ENCODE results near the gene TBCK.

Gene TBCK

DNA sequence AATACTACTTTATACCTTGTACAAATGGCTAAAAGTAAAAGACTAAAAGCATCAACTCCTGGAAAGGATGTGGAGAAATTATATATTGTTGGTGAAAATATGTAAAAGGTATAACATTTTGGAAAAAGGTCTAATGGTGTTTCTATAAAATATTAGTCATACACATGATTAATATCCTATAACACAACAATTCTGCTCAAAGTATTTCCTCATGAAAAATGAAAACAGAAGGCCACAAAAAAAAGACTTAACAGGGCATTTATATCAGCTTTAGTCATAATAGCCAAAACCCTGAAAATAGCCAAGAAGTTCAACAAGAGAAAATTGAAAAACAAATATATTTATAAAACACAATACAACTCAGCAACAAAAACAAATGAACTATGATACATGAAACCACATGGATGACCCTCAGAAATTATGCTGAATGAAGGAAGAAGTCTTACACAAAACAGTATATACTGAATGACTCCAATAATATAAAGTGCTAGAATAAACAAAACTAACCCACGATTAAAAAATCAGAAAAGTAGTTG lies 38.8 kb downstream of the TBCK start:
- no peaks in the 10 kb centered on the region for H3K79me2 ChIP-seq (ENCODE audit: insufficient read depth, low read depth)
- no peak overlapping the region for H3K9ac ChIP-seq
- no peaks in the 10 kb centered on the region for H4K20me1 ChIP-seq (ENCODE audit: insufficient read depth)
- H3K4me1 ChIP-seq (ENCODE audit: low read depth, poor library complexity, severe bottlenecking), result peaks cover 10% of the 10 kb centered on the region
- no peak overlapping the region for H3K4me2 ChIP-seq
- no peak overlapping the region for H2AFZ ChIP-seq (ENCODE audit: low read depth)
- H3K4me3 ChIP-seq (IDR thresholded peaks at IDR 0.05; ENCODE audit: insufficient read depth, low read depth, low read length), result no peak overlapping the region
- TF ChIP-seq, protein P1, sequence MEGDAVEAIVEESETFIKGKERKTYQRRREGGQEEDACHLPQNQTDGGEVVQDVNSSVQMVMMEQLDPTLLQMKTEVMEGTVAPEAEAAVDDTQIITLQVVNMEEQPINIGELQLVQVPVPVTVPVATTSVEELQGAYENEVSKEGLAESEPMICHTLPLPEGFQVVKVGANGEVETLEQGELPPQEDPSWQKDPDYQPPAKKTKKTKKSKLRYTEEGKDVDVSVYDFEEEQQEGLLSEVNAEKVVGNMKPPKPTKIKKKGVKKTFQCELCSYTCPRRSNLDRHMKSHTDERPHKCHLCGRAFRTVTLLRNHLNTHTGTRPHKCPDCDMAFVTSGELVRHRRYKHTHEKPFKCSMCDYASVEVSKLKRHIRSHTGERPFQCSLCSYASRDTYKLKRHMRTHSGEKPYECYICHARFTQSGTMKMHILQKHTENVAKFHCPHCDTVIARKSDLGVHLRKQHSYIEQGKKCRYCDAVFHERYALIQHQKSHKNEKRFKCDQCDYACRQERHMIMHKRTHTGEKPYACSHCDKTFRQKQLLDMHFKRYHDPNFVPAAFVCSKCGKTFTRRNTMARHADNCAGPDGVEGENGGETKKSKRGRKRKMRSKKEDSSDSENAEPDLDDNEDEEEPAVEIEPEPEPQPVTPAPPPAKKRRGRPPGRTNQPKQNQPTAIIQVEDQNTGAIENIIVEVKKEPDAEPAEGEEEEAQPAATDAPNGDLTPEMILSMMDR (conservative IDR thresholded peaks at IDR 0.05; ENCODE audit: low read depth, low read length), result no peak
- no peaks in the 10 kb centered on the region for H3K27me3 ChIP-seq (ENCODE audit: insufficient read depth, low read depth)
- H3K27ac ChIP-seq, result no peak overlapping the region
- no peaks in the 10 kb centered on the region for H3K36me3 ChIP-seq (ENCODE audit: insufficient read depth)

DNA sequence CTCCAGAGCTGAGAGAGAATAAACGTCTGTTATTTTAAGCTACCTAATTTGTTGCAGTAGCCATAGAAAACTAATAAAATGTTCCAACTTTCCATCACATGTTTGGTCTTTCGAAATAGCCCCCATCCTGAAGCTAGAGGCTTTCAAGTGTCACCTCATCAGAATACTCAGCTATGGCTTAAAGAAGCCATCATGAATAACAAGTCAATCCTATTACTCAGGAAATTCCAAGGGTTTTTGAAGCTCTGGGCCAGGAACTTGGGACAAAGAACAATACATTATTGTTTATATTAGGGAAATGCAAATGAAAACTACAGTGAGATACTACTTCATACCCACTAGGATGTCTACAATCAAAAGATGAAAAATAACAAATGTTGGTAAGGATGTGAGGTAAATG lies 42.2 kb downstream of the TBCK start:
- H2AFZ ChIP-seq (ENCODE audit: low read depth), result no peak overlapping the region
- no peaks in the 10 kb centered on the region for H3K79me2 ChIP-seq (ENCODE audit: insufficient read depth, low read depth)
- no peak overlapping the region for H3K4me3 ChIP-seq (IDR thresholded peaks at IDR 0.05; ENCODE audit: insufficient read depth, low read depth, low read length)
- H3K4me2 ChIP-seq, result no peak overlapping the region
- H3K27ac ChIP-seq, result no peak overlapping the region
- H3K27me3 ChIP-seq (ENCODE audit: insufficient read depth, low read depth), result no peaks in the 10 kb centered on the region
- no peak overlapping the region for H3K9ac ChIP-seq
- H3K36me3 ChIP-seq (ENCODE audit: insufficient read depth), result no peaks in the 10 kb centered on the region
- TF ChIP-seq, protein P1 (conservative IDR thresholded peaks at IDR 0.05; ENCODE audit: low read depth, low read length), result no peak
- H3K4me1 ChIP-seq (ENCODE audit: low read depth, poor library complexity, severe bottlenecking), result no peaks in the 10 kb centered on the region
- H4K20me1 ChIP-seq (ENCODE audit: insufficient read depth), result no peaks in the 10 kb centered on the region

GRCh38 chr4:106270736-106271135 lies 45.3 kb downstream of the TBCK start:
- TF ChIP-seq, protein P1 (conservative IDR thresholded peaks at IDR 0.05; ENCODE audit: low read depth, low read length), result no peak
- Histone ChIP-seq H3K36me3 (ENCODE audit: insufficient read depth) (no peaks in the 10 kb centered on the region), H3K4me3 (IDR thresholded peaks at IDR 0.05; ENCODE audit: insufficient read depth, low read depth, low read length) (no peak overlapping the region), H3K4me1 (ENCODE audit: low read depth, poor library complexity, severe bottlenecking) (no peaks in the 10 kb centered on the region), H3K9ac (no peak overlapping the region), H3K27me3 (ENCODE audit: insufficient read depth, low read depth) (no peaks in the 10 kb centered on the region), H2AFZ (ENCODE audit: low read depth) (no peak overlapping the region), H3K27ac (no peak overlapping the region), H3K4me2 (no peak overlapping the region), H3K79me2 (ENCODE audit: insufficient read depth, low read depth) (no peaks in the 10 kb centered on the region), H4K20me1 (ENCODE audit: insufficient read depth) (no peaks in the 10 kb centered on the region)

DNA sequence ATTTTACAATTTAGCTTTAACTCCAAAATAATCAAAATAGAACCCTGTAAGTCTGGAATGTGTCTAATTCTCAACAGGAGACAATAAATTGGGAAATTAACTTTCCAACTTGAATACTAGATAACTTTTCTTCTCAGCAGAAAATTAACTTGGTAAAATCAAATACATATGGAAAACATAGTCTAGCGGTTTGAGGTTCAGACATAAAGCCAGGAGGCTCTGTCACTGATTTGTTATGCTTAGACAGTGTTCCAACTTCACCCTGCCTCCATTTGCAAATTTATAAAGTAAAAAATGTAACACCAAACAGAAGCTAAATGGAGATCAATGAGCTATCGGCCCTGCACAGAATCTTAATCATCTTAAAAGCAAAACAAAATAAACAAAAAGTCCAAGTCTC lies 46.3 kb downstream of the TBCK start:
- no peaks in the 10 kb centered on the region for H3K79me2 ChIP-seq (ENCODE audit: insufficient read depth, low read depth)
- TF ChIP-seq, protein P1 (conservative IDR thresholded peaks at IDR 0.05; ENCODE audit: low read depth, low read length), result no peak

More for the DNA sequence above, 46.3 kb downstream of the TBCK start:
- H3K36me3 ChIP-seq (ENCODE audit: insufficient read depth), result no peaks in the 10 kb centered on the region
- no peak overlapping the region for H2AFZ ChIP-seq (ENCODE audit: low read depth)
- no peaks in the 10 kb centered on the region for H4K20me1 ChIP-seq (ENCODE audit: insufficient read depth)
- H3K9ac ChIP-seq, result no peak overlapping the region
- H3K4me1 ChIP-seq (ENCODE audit: low read depth, poor library complexity, severe bottlenecking), result no peaks in the 10 kb centered on the region
- no peak overlapping the region for H3K27ac ChIP-seq
- no peak overlapping the region for H3K4me2 ChIP-seq
- H3K27me3 ChIP-seq (ENCODE audit: insufficient read depth, low read depth), result no peaks in the 10 kb centered on the region
- no peak overlapping the region for H3K4me3 ChIP-seq (IDR thresholded peaks at IDR 0.05; ENCODE audit: insufficient read depth, low read depth, low read length)

All from KMS-11 (cell line).